Activated B cell treated with CpG ODN at 0.5 μM for 24 hours (primary cell): ENCODE results near the gene RNF115. TPM values are rescaled to one million over a fixed set of nuclear protein-coding genes. Genes with fewer than 3 reads are reported as not detected.
"Not testable (repeated sequence)": the region's sequence is repeated elsewhere in the genome, so short reads cannot be mapped to it uniquely, and the experiment has no call there.

Experiments used
- ATAC-seq: fragments of 200-7000 bp; cut with Tn5 transposase; one replicate; pipeline ENCODE4 v1.10.0; 2021; ENCODE audit warnings: low read depth, mild to moderate bottlenecking, moderate library complexity
- CTCF ChIA-PET: fragments of 350-600 bp; sonication (Branson Sonifier 250); formaldehyde crosslinking; loops from one replicate; lab custom pipeline; 2021; ENCODE audit warnings: antibody characterized with exemption; lab: Charles Lee
- POLR2A ChIA-PET: fragments of 350-600 bp; sonication (Branson Sonifier 250); formaldehyde crosslinking; loops from one replicate; lab custom pipeline; 2021; ENCODE audit warnings: antibody characterized with exemption; lab: Charles Lee
- DNase-seq: peaks from one replicate; pipeline ENCODE4 v3.0.0; 2022
- H3K27ac Mint-ChIP-seq: one replicate; pipeline ENCODE4 v1.8.0; 2020; ENCODE audit warnings: mixed read lengths
- H3K27me3 Mint-ChIP-seq: one replicate; pipeline ENCODE4 v1.8.0; 2021; ENCODE audit warnings: mixed read lengths
- H3K36me3 Mint-ChIP-seq: one replicate; pipeline ENCODE4 v1.8.0; 2021; ENCODE audit warnings: low read depth, mixed read lengths
- H3K4me1 Mint-ChIP-seq: one replicate; pipeline ENCODE4 v1.8.0; 2021; ENCODE audit warnings: mixed read lengths
- H3K4me3 Mint-ChIP-seq: one replicate; pipeline ENCODE4 v1.8.0; 2020; ENCODE audit warnings: mild to moderate bottlenecking, mixed read lengths
- H3K9me3 Mint-ChIP-seq: one replicate; pipeline ENCODE4 v1.8.0; 2020; ENCODE audit warnings: mixed read lengths
- CTCF ChIP-seq: fragments of 200-600 bp; IDR thresholded peaks from one replicate; pipeline ENCODE4 v1.8.0; 2022; ENCODE audit warnings: antibody characterized with exemption, mild to moderate bottlenecking
- intact Hi-C: fragments of 100-400 bp; cut with micrococcal nuclease; formaldehyde crosslinking; loops from one replicate; pipeline ENCODE4 v1.15.1; 2024
- total RNA-seq: library from RNA; stranded (reverse); gene quantifications from 2 replicates; pipeline ENCODE4 v1.2.3, GENCODE V29; 2022

RNF115 gene
- total RNA-seq, 1 donor from 2014 or later = 19.7 TPM

- intact Hi-C loops = no loop called here
- POLR2A ChIA-PET = no interaction called here
- no peaks in the 10 kb centered on the region for H3K4me1 Mint-ChIP-seq
- DNase-seq (no peak), ATAC-seq (no peak)
- TF ChIP-seq CTCF = no peak
- H3K4me3 Mint-ChIP-seq = no peak overlapping the region
- CTCF ChIA-PET = no interaction called here
- H3K36me3 Mint-ChIP-seq = peaks cover 1% of the 10 kb centered on the region
- H3K27me3 Mint-ChIP-seq = no peaks in the 10 kb centered on the region
- H3K27ac Mint-ChIP-seq = no peak overlapping the region
- no peaks in the 10 kb centered on the region for H3K9me3 Mint-ChIP-seq
These were observed 93.0 kb downstream of the RNF115 start for GRCh38 chr1:145730900-145731299.

- Mint-ChIP-seq H3K27me3 (no peaks in the 10 kb centered on the region), H3K9me3 (no peaks in the 10 kb centered on the region), H3K4me1 (no peaks in the 10 kb centered on the region), H3K4me3 (no peak overlapping the region), H3K36me3 (peaks cover 1% of the 10 kb centered on the region), H3K27ac (no peak overlapping the region)
- ChIA-PET CTCF (no interaction called here), POLR2A (no interaction called here)
- no peak for TF ChIP-seq CTCF
- intact Hi-C loops = no loop called here
- ATAC-seq = no peak
- DNase-seq = no peak
These were observed 93.4 kb downstream of the RNF115 start for GRCh38 chr1:145730467-145730866.

- intact Hi-C loops = loop anchor here (10.0 kb wide), 1 partner anchor 135 kb away; no protein-coding TSS in a partner anchor
- Mint-ChIP-seq H3K4me1 (no peaks in the 10 kb centered on the region), H3K4me3 (no peak overlapping the region), H3K27ac (no peak overlapping the region), H3K27me3 (no peaks in the 10 kb centered on the region), H3K36me3 (peaks cover 1% of the 10 kb centered on the region), H3K9me3 (no peaks in the 10 kb centered on the region)
- TF ChIP-seq CTCF = no peak
- DNase-seq (no peak), ATAC-seq (no peak)
- POLR2A ChIA-PET = no interaction called here
- CTCF ChIA-PET = no interaction called here
These were observed 94.0 kb downstream of the RNF115 start for GRCh38 chr1:145729666-145730436.

GRCh38 chr1:145729196-145729595, 94.7 kb downstream of the RNF115 start:
- no peaks in the 10 kb centered on the region for H3K9me3 Mint-ChIP-seq
- H3K27ac Mint-ChIP-seq = no peak overlapping the region
- ChIA-PET POLR2A (no interaction called here), CTCF (no interaction called here)
- TF ChIP-seq CTCF = no peak
- H3K36me3 Mint-ChIP-seq = peaks cover 1% of the 10 kb centered on the region
- intact Hi-C loops = loop anchor here (10.0 kb wide), 1 partner anchor 134 kb away; no protein-coding TSS in a partner anchor
- no peaks in the 10 kb centered on the region for H3K4me1 Mint-ChIP-seq
- H3K27me3 Mint-ChIP-seq = no peaks in the 10 kb centered on the region
- DNase-seq (no peak), ATAC-seq (no peak)
- no peak overlapping the region for H3K4me3 Mint-ChIP-seq

GRCh38 chr1:145726193-145726592, 97.7 kb downstream of the RNF115 start:
- ATAC-seq, H3K4me1 Mint-ChIP-seq, H3K36me3 Mint-ChIP-seq, DNase-seq, H3K27ac Mint-ChIP-seq, H3K9me3 Mint-ChIP-seq, H3K4me3 Mint-ChIP-seq, POLR2A ChIA-PET, CTCF ChIA-PET, H3K27me3 Mint-ChIP-seq: not testable (repeated sequence)
- intact Hi-C loops = loop anchor here (10.0 kb wide), 1 partner anchor 131 kb away; no protein-coding TSS in a partner anchor
